HEK293 (cell line): ENCODE results near the gene MERTK.
"Not testable (repeated sequence)": the region's sequence is repeated elsewhere in the genome, so short reads cannot be mapped to it uniquely, and the experiment has no call there.

Source experiments
- CTCF ChIA-PET: fragments of 350-600 bp; formaldehyde crosslinking; extraction: SDS; loops from one replicate; lab custom pipeline; 2021; ENCODE audit warnings: antibody characterized with exemption; lab: Yijun Ruan, JAX
- POLR2A ChIA-PET: fragments of 300-600 bp; formaldehyde crosslinking; extraction: SDS; loops from one replicate; lab custom pipeline; 2020; ENCODE audit warnings: antibody characterized with exemption, inconsistent platforms; lab: Yijun Ruan, JAX
- H3K27ac ChIP-seq: fragments of 200-500 bp; sonication (Bioruptor generic); 2 replicates; pipeline ENCODE4 v1.5.1; 2014; ENCODE audit warnings: low read depth, low read length, control low read depth, inconsistent platforms; ENCODE audit errors: extremely low read depth
- H3K36me3 ChIP-seq, 2 experiments: fragments of 200-500 bp in 1 of 2; sonication (Bioruptor generic) in 1 of 2; 1 replicate in 1 of 2; 2 replicates in 1 of 2; pipeline ENCODE4 v1.5.1; 2014 to 2017; ENCODE audit warnings: inconsistent platforms in 2 of 2, low read length in 2 of 2; ENCODE audit not compliant: control insufficient read depth in 2 of 2, insufficient read depth in 1 of 2
- H3K4me1 ChIP-seq: fragments of 200-500 bp; sonication (Bioruptor generic); 2 replicates; pipeline ENCODE4 v1.5.1; 2014; ENCODE audit warnings: mild to moderate bottlenecking, low read length, inconsistent platforms; ENCODE audit not compliant: control insufficient read depth, insufficient read depth
- H3K4me3 ChIP-seq: 2 replicates; pipeline ENCODE4 v1.5.1; 2011; ENCODE audit warnings: low read depth, mild to moderate bottlenecking, control low read depth, low read length, moderate library complexity
- H3K9me3 ChIP-seq: fragments of 200-500 bp; sonication (Bioruptor generic); 2 replicates; pipeline ENCODE4 v1.5.1; 2014; ENCODE audit warnings: low read depth, low read length, inconsistent platforms; ENCODE audit not compliant: control insufficient read depth, insufficient read depth
- BCL11B ChIP-seq: fragments of 450-650 bp; formaldehyde crosslinking; IDR thresholded peaks from 2 replicates; pipeline ENCODE4 v1.5.1; 2016; ENCODE audit warnings: low read depth, missing biosample characterization, missing genetic modification characterization
- CTCF ChIP-seq: fragments of 450-650 bp; formaldehyde crosslinking; IDR thresholded peaks from 2 replicates; pipeline ENCODE4 v1.5.1; 2016; ENCODE audit warnings: missing biosample characterization, missing genetic modification characterization
- KLF9 ChIP-seq: fragments of 450-650 bp; formaldehyde crosslinking; IDR thresholded peaks from 2 replicates; pipeline ENCODE4 v1.5.1; 2016; ENCODE audit warnings: missing biosample characterization, missing genetic modification characterization, low read depth
- ZFHX2 ChIP-seq: fragments of 450-650 bp; formaldehyde crosslinking; conservative IDR thresholded peaks from 2 replicates; pipeline ENCODE4 v1.5.1; 2016; ENCODE audit warnings: missing biosample characterization, missing genetic modification characterization
- ZFP37 ChIP-seq: fragments of 450-650 bp; formaldehyde crosslinking; IDR thresholded peaks from 2 replicates; pipeline ENCODE4 v1.5.1; 2016; ENCODE audit warnings: missing biosample characterization, missing genetic modification characterization
- ZNF112 ChIP-seq: fragments of 450-650 bp; formaldehyde crosslinking; IDR thresholded peaks from 2 replicates; pipeline ENCODE4 v1.5.0; 2017; ENCODE audit warnings: missing biosample characterization, missing genetic modification characterization
- ZNF121 ChIP-seq: fragments of 450-650 bp; formaldehyde crosslinking; IDR thresholded peaks from 2 replicates; pipeline ENCODE4 v1.5.1; 2016; ENCODE audit warnings: missing biosample characterization, missing genetic modification characterization
- ZNF146 ChIP-seq: fragments of 450-650 bp; formaldehyde crosslinking; IDR thresholded peaks from 2 replicates; pipeline ENCODE4 v1.5.1; 2016; ENCODE audit warnings: missing biosample characterization, missing genetic modification characterization
- ZNF155 ChIP-seq: fragments of 450-650 bp; formaldehyde crosslinking; IDR thresholded peaks from 2 replicates; pipeline ENCODE4 v1.5.1; 2016; ENCODE audit warnings: missing biosample characterization, missing genetic modification characterization
- ZNF513 ChIP-seq: fragments of 450-650 bp; IDR thresholded peaks from 2 replicates; pipeline ENCODE4 v1.5.1; 2018; ENCODE audit warnings: missing biosample characterization, missing genetic modification characterization
- ZNF549 ChIP-seq: fragments of 450-650 bp; IDR thresholded peaks from 2 replicates; pipeline ENCODE4 v1.5.1; 2018; ENCODE audit warnings: missing biosample characterization, missing genetic modification characterization, mild to moderate bottlenecking, inconsistent platforms, moderate library complexity
- ZNF76 ChIP-seq: fragments of 450-650 bp; formaldehyde crosslinking; IDR thresholded peaks from 2 replicates; pipeline ENCODE4; 2016; ENCODE audit warnings: low read depth, missing biosample characterization, missing genetic modification characterization, borderline replicate concordance
- ZNF776 ChIP-seq: fragments of 450-650 bp; formaldehyde crosslinking; IDR thresholded peaks from 2 replicates; pipeline ENCODE4 v1.5.0; 2017; ENCODE audit warnings: missing biosample characterization, missing genetic modification characterization, borderline replicate concordance
- TF ChIP-seq, protein P1 (sequence below): fragments of 450-650 bp; formaldehyde crosslinking; IDR thresholded peaks from 2 replicates; pipeline ENCODE4 v1.5.1; 2016; ENCODE audit warnings: missing biosample characterization, missing genetic modification characterization
- TF ChIP-seq, protein P2 (sequence below): sonication (generic); formaldehyde crosslinking; IDR thresholded peaks from 2 replicates; pipeline ENCODE4 v1.8.1; 2022; ENCODE audit warnings: mild to moderate bottlenecking, moderate library complexity, missing genetic modification reagents

The MERTK gene

DNA sequence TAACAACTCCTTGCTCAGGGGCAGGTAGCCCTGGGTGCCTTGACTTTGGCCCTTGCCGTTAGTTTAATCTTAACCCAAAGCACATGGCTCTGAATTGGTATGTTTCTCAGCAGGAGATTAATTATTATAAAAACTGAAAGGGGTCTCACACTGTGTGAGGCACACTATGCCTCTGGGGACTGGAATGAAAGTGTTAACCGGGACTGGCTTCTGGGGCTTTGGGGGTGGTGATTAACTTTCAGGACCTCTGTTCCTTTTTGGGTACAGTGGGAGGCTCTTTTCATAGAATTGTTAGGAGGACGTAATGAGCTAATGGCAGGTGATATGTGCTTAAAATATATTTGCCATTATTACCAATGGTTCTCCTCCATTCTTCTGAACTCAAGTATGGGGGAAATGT, 5.1 kb downstream of the MERTK start:
- no peaks in the 10 kb centered on the region for H3K36me3 ChIP-seq
- no peak for TF ChIP-seq ZFHX2 (tag by site-specific recombination)
- H3K27ac ChIP-seq = no peak overlapping the region
- H3K4me1 ChIP-seq = peaks cover 15% of the 10 kb centered on the region
- ChIA-PET CTCF (interaction anchor here (1.1 to 1.2 kb wide), 2 partner anchors 16 to 144 kb away, joined by 4 read pairs; no protein-coding TSS in a partner anchor), POLR2A (interaction anchor here (0.9 kb wide), 1 partner anchor 8 kb away, joined by 3 read pairs; no protein-coding TSS in a partner anchor)
- H3K4me3 ChIP-seq = no peak overlapping the region
- no peaks in the 10 kb centered on the region for H3K9me3 ChIP-seq

- Histone ChIP-seq H3K36me3 (no peaks in the 10 kb centered on the region), H3K4me3 (no peak overlapping the region), H3K4me1 (peaks cover 15% of the 10 kb centered on the region), H3K27ac (no peak overlapping the region), H3K9me3 (no peaks in the 10 kb centered on the region)
- no peak for TF ChIP-seq ZNF776
- no peak for TF ChIP-seq ZNF121 (tag by site-specific recombination)
- TF ChIP-seq ZNF76 (tag by site-specific recombination) = no peak
- TF ChIP-seq KLF9 (tag by site-specific recombination) = no peak
- TF ChIP-seq, protein P1, sequence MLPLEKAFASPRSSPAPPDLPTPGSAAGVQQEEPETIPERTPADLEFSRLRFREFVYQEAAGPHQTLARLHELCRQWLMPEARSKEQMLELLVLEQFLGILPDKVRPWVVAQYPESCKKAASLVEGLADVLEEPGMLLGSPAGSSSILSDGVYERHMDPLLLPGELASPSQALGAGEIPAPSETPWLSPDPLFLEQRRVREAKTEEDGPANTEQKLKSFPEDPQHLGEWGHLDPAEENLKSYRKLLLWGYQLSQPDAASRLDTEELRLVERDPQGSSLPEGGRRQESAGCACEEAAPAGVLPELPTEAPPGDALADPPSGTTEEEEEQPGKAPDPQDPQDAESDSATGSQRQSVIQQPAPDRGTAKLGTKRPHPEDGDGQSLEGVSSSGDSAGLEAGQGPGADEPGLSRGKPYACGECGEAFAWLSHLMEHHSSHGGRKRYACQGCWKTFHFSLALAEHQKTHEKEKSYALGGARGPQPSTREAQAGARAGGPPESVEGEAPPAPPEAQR (tag by site-specific recombination) = no peak
- TF ChIP-seq ZNF146 (tag by site-specific recombination) = no peak
- TF ChIP-seq ZNF155 = no peak
- no peak for TF ChIP-seq ZNF513 (tag by site-specific recombination)
- TF ChIP-seq, protein P2, sequence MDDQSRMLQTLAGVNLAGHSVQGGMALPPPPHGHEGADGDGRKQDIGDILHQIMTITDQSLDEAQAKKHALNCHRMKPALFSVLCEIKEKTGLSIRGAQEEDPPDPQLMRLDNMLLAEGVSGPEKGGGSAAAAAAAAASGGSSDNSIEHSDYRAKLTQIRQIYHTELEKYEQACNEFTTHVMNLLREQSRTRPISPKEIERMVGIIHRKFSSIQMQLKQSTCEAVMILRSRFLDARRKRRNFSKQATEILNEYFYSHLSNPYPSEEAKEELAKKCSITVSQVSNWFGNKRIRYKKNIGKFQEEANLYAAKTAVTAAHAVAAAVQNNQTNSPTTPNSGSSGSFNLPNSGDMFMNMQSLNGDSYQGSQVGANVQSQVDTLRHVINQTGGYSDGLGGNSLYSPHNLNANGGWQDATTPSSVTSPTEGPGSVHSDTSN (CRISPR knock-in tag) = no peak
- ChIA-PET CTCF (interaction anchor here (1.1 to 1.2 kb wide), 2 partner anchors 16 to 143 kb away, joined by 4 read pairs; no protein-coding TSS in a partner anchor), POLR2A (no interaction called here)
Observed at GRCh38 chr2:111903930-111904439, 5.6 kb downstream of the MERTK start.

GRCh38 chr2:111904726-111905474, 6.5 kb downstream of the MERTK start:
- POLR2A ChIA-PET = no interaction called here
- Histone ChIP-seq H3K36me3 (no peaks in the 10 kb centered on the region), H3K4me1 (peaks cover 15% of the 10 kb centered on the region), H3K27ac (no peak overlapping the region), H3K4me3 (no peak overlapping the region), H3K9me3 (no peaks in the 10 kb centered on the region)
- no peak for TF ChIP-seq ZFP37 (tag by site-specific recombination)
- TF ChIP-seq BCL11B (tag by site-specific recombination) = no peak
- TF ChIP-seq CTCF = no peak
- TF ChIP-seq ZNF549 (tag by site-specific recombination) = no peak
- no peak for TF ChIP-seq ZNF112 (tag by site-specific recombination)
- CTCF ChIA-PET = no interaction called here

DNA sequence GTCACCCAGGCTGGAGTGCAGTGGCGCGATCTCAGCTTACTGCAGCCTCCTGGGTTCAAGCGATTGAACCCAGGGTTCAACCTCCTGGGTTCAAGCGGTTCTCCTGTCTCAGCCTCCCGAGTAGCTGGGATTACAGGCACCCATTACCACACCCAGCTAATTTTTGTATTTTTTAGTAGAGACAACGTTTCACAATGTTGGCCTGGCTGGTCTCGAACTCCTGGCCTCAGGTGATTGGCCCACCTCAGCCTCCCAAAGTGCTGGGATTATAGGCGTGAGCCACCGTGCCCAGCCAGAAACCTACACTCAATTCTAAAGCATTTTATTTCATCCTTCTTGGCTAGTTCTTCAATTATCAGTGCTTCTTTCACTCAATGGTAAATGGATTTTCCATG, 7.1 kb downstream of the MERTK start:
- Histone ChIP-seq H3K27ac (peak overlapping the region; percentile 67; the same call in 1 of the 2 replicates), H3K4me1 (peaks cover 14% of the 10 kb centered on the region)
- POLR2A ChIA-PET, H3K36me3 ChIP-seq, H3K9me3 ChIP-seq, H3K4me3 ChIP-seq: not testable (repeated sequence)
- CTCF ChIA-PET = interaction anchor here (1.0 to 1.5 kb wide), 2 partner anchors 17 to 142 kb away, joined by 3 to 4 read pairs; no protein-coding TSS in a partner anchor
